Aorta (tissue), 5 donors: ENCODE data around the gene LCN10. TPM values are rescaled to one million over a fixed set of nuclear protein-coding genes. Genes with fewer than 3 reads are reported as not detected.
"Not testable (repeated sequence)": the region's sequence is repeated elsewhere in the genome, so short reads cannot be mapped to it uniquely, and the experiment has no call there.

Experiments
- ATAC-seq: fragments of 200-7000 bp; cut with Tn5 transposase; one replicate; pipeline ENCODE4 v1.9.1; 2022; ENCODE audit warnings: moderate library complexity; ENCODE audit not compliant: low FRiP score
- DNase-seq, 2 donors: peaks; one replicate each; pipeline ENCODE4 v3.0.0-alpha.2; 2020
- H3K27ac ChIP-seq, 2 donors: one replicate each; pipeline ENCODE4 v1.5.1; 2013; ENCODE audit warnings: low read length in 2 of 2, mild to moderate bottlenecking in 2 of 2, moderate library complexity in 2 of 2, control low read depth in 1 of 2, inconsistent platforms in 1 of 2, low read depth in 1 of 2
- H3K27me3 ChIP-seq, 2 donors: one replicate each; pipeline ENCODE4 v1.6.1; 2013; ENCODE audit warnings: control low read depth in 1 of 2, low read length in 1 of 2, mild to moderate bottlenecking in 1 of 2, moderate library complexity in 1 of 2; ENCODE audit not compliant: insufficient read depth in 2 of 2, control insufficient read depth in 1 of 2
- H3K36me3 ChIP-seq, 2 donors: one replicate each; pipeline ENCODE4 v1.6.1; 2013; ENCODE audit warnings: control low read depth in 1 of 2, low read length in 1 of 2, mild to moderate bottlenecking in 1 of 2; ENCODE audit not compliant: insufficient read depth in 2 of 2, control insufficient read depth in 1 of 2
- H3K4me1 ChIP-seq, 2 donors: one replicate each; pipeline ENCODE4 v1.6.1; 2013; ENCODE audit warnings: low read length in 2 of 2, control low read depth in 1 of 2, mild to moderate bottlenecking in 1 of 2, moderate library complexity in 1 of 2; ENCODE audit not compliant: insufficient read depth in 2 of 2, control insufficient read depth in 1 of 2
- H3K4me3 ChIP-seq, 2 donors: one replicate each; pipeline ENCODE4 v1.5.1; 2013; ENCODE audit warnings: low read length in 2 of 2, control low read depth in 1 of 2, mild to moderate bottlenecking in 1 of 2
- H3K9me3 ChIP-seq: one replicate; pipeline ENCODE4 v1.6.1; 2013; ENCODE audit warnings: mild to moderate bottlenecking, low read length; ENCODE audit not compliant: control insufficient read depth
- WGBS, 2 donors: extraction: QIAGEN DNeasy Blood & Tissue Kit; methylation state at CpG; one replicate each; pipeline ENCODE4 v1.1.7; 2013; 5-methylcytosine and 5-hydroxymethylcytosine counted together
- intact Hi-C, 2 donors: fragments of 100-400 bp; cut with DNase I; formaldehyde crosslinking; loops; one replicate each; pipeline versions ENCODE4 v1.14.2 to v1.15.0; 2022
- polyA plus RNA-seq, 2 donors: library from polyadenylated mRNA; stranded (reverse); fragments of 200-250 nt; gene quantifications; one replicate each; pipeline ENCODE4 v1.2.3, GENCODE V29; 2013
- total RNA-seq, 2 donors: library from RNA; stranded (reverse); fragmentation: NEBNext Ultra II Directional; extraction: Animal tissue kit (Norgen Biotek cat#: 25700); gene quantifications; one replicate each; pipeline ENCODE4 v1.2.1, GENCODE V29; 2021
- donor health status: healthy with polysubstance abuse.
- donor health status: Bipolar disorder and iron deficiency.
- donor health status: DM: no; HTN: no; CAD: no.
- donor health status: DM: no; HTN: no; CAD: no.
- donor health status: DM: yes; HTN: yes; CAD: no.

The LCN10 gene
- total and polyA plus RNA-seq, 4 donors, result 0.25 to 13.4 (median 6.7) TPM

- no peak overlapping the region for H3K4me3 ChIP-seq
- intact Hi-C loops, result no loop called here
- WGBS, 2 donors, result 77 to 79% methylated on average over 8 of the region's 8 CpGs
- no peaks in the 10 kb centered on the region for H3K27me3 ChIP-seq
- no peaks in the 10 kb centered on the region for H3K4me1 ChIP-seq
- DNase-seq (no peak), ATAC-seq (no peak)
- H3K27ac ChIP-seq, result no peak overlapping the region
- H3K36me3 ChIP-seq, result no peaks in the 10 kb centered on the region
- H3K9me3 ChIP-seq, result no peaks in the 10 kb centered on the region
Measured at GRCh38 chr9:136714893-136715274, 27.9 kb downstream of the LCN10 start.

DNA sequence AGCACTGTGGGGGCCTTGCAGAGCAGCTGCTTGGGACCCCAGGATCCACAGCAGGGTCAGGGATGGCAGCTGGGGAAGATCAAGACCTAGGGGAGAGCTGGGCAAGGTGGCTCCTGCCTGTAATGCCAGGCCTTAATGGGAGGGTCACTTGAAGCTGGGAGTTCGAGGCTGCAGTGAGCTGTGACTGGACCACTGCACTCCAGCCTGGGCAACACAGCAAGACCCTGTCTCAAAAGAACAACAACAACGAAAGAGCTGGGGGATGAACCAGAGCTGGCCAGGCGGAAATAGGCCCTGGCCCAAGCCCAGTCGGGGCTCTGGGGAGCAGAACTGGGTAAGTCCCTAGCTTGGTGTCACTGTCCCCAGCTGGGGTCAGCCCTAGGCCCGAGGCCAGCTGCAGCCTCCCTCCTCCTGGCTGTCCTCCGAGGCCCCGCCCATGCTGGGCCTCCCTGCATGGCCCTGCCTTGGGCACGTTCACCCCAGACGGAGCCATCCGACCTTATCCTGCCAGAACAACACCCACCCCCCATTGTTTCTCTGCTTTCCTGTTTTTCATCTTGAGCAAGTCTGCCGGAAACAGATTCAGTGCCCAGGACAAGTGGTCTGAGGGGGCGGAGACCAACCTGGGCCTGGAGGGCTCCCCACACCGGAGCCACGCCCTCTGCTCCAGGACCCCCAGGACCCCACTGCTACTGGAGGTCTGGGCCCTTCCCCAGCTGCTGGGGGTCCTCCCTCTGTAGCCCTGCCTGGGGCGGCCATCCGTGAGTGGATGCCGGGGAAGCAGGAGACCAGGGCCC is 28.4 kb downstream of the LCN10 start:
- Histone ChIP-seq H3K9me3 (no peaks in the 10 kb centered on the region), H3K27ac (no peak overlapping the region), H3K4me3 (no peak overlapping the region), H3K27me3 (no peaks in the 10 kb centered on the region), H3K36me3 (no peaks in the 10 kb centered on the region), H3K4me1 (no peaks in the 10 kb centered on the region)
- intact Hi-C loops, result no loop called here
- ATAC-seq (peak; percentile 58), DNase-seq (no peak)
- 80 to 89% methylated on average over 15 to 17 of the region's 17 CpGs for WGBS, 2 donors

DNA sequence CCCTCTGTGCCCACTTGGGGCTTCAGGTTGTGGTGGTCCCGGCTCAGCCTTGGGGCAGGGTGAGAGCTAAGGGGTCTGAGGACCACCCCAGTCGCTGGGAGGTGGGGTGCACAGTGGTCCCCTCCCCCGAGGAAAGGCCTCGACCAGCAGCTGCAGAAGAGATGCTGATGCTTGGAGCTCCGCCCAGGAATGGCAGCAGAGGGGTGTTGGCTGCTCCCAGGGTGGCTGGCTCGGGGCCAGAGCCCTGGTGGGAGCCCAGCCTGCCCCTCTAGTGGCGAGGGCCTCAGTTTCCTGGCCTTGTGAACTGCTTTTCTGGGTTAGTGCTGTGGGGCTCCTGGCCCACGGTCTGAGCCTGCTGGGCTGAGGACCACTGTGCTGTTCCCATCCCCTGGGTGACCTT is 29.2 kb downstream of the LCN10 start:
- Histone ChIP-seq H3K36me3 (no peaks in the 10 kb centered on the region), H3K4me3 (no peak overlapping the region), H3K27ac (no peak overlapping the region), H3K4me1 (no peaks in the 10 kb centered on the region), H3K27me3 (no peaks in the 10 kb centered on the region), H3K9me3 (no peaks in the 10 kb centered on the region)
- 72 to 73% methylated on average over 8 of the region's 8 CpGs for WGBS, 2 donors
- ATAC-seq (peak; percentile 16), DNase-seq (no peak)
- intact Hi-C loops, result no loop called here

- H3K9me3 ChIP-seq, result no peaks in the 10 kb centered on the region
- no peak overlapping the region for H3K4me3 ChIP-seq
- intact Hi-C loops, result no loop called here
- 17 to 22% methylated on average over 48 to 56 of the region's 56 CpGs for WGBS, 2 donors
- no peak overlapping the region for H3K27ac ChIP-seq
- no peaks in the 10 kb centered on the region for H3K36me3 ChIP-seq
- no peaks in the 10 kb centered on the region for H3K27me3 ChIP-seq
- no peaks in the 10 kb centered on the region for H3K4me1 ChIP-seq
- DNase-seq (peak in 1 of 2 donors; percentile 79), ATAC-seq (no peak)
Measured at GRCh38 chr9:136712690-136713544, 29.8 kb downstream of the LCN10 start.

GRCh38 chr9:136711751-136712689 is 30.7 kb downstream of the LCN10 start, which contains the start of gene DIPK1B:
Gene DIPK1B (plus strand): TSS chr9:136712572. CDS start chr9:136712666, 94 bp downstream.
- Histone ChIP-seq H3K36me3 (no peaks in the 10 kb centered on the region), H3K9me3 (no peaks in the 10 kb centered on the region), H3K27ac (no peak within 1 kb of the TSS), H3K4me3 (no peak within 1 kb of the TSS), H3K27me3 (no peaks in the 10 kb centered on the region), H3K4me1 (no peaks in the 10 kb centered on the region)
- ATAC-seq (peak; percentile 3), DNase-seq (no peak)
- 2% methylated on average over 69 to 119 of the region's 119 CpGs for WGBS, 2 donors
- intact Hi-C loops, result no loop called here

DNA sequence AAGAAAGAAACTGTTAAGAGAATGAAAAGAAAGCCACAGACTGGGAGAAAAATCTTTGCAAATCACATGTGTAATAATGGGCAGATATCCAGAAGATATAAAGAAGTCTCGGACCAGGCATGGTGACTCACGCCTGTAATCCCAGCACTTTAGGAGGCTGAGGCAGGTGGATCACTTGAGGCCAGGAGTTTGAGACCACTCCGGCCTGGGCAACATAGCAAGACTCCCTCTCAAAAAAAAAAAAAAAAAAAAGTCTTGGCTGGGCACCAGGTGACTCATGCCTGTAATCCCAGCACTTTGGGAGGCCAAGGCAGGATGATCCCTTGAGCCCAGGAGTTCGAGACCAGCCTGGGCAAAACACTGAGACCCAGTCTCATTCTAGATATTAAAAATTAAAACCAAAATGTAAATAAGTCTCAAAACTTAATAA is 31.5 kb downstream of the LCN10 start:
- H3K27ac ChIP-seq, H3K4me3 ChIP-seq: not testable (repeated sequence)

DNA sequence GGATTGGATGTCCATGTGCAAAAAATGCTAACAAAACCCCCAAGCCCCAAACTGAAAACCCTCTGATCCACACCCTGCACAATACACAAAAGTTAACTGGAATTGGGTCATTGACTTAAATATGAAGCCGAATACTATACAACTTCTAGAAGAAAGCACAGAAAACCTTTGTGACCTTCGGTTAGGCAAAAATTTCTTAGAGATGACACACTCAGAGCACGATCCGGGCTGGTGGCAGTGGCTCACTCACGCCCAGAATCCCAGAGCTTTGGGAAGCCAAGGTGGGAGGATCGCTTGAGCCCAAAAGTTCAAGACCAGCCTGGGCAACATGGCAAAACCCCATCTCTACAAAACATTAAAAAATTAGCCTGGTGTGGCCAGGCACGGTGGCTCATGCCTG is 32.2 kb downstream of the LCN10 start:
- intact Hi-C loops, result no loop called here
- no peaks in the 10 kb centered on the region for H3K9me3 ChIP-seq
- H3K27ac ChIP-seq, result no peak overlapping the region
- no peak for ATAC-seq
- no peaks in the 10 kb centered on the region for H3K27me3 ChIP-seq
- H3K4me3 ChIP-seq, result no peak overlapping the region
- no peaks in the 10 kb centered on the region for H3K36me3 ChIP-seq
- 80 to 84% methylated on average over 7 of the region's 7 CpGs for WGBS, 2 donors
- DNase-seq, result no peak
- no peaks in the 10 kb centered on the region for H3K4me1 ChIP-seq

More for the DNA sequence above, 31.5 kb downstream of the LCN10 start:
- intact Hi-C loops, H3K4me1 ChIP-seq, DNase-seq, H3K9me3 ChIP-seq, ATAC-seq, H3K27me3 ChIP-seq, H3K36me3 ChIP-seq: not testable (repeated sequence)
- WGBS, 2 donors, result 14 to 19% methylated on average over 4 of the region's 4 CpGs

DNA sequence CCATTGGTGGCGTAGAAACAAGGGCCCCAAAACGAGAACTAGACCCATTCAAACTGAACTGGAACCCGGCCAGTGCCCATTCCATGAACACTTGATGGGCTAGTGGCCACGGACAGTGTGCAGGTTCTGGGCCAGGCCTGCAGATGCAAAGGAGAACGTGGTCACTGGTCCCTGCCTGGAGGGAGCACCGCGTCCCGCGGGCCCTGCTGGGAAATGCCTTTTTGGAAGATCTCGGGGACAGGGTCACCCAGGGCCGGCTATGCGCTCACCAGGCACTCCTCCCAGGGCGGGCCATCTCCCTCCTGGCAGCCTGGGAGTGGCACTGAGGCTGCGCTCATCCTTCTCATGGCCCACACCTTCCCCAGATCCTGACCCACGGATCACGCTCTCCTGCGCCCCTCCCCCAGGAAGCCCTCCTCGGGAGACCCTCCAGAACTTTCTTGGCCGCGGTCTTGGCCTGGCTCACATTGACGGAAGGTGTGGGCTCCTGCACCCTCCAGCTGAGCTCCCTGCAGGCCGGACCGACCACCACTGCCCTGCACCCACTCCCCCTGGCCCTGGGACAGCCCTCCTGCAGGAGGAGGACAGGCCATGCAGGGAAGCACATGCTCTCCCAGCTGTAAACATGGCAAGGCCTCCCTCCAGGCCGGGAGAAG is 33.2 kb downstream of the LCN10 start:
- 91 to 93% methylated on average over 24 of the region's 24 CpGs for WGBS, 2 donors

More for the DNA sequence above, 33.2 kb downstream of the LCN10 start:
- no peaks in the 10 kb centered on the region for H3K27me3 ChIP-seq
- no peaks in the 10 kb centered on the region for H3K36me3 ChIP-seq
- H3K4me1 ChIP-seq, result no peaks in the 10 kb centered on the region
- H3K9me3 ChIP-seq, result no peaks in the 10 kb centered on the region
- intact Hi-C loops, result no loop called here
- DNase-seq, result no peak
- ATAC-seq, result no peak
- H3K27ac ChIP-seq, result no peak overlapping the region
- no peak overlapping the region for H3K4me3 ChIP-seq
